Liver (tissue), 9 donors: ENCODE data around the gene SLC16A7. TPM values are rescaled to one million over a fixed set of nuclear protein-coding genes. Genes with fewer than 3 reads are reported as not detected.

Source experiments
- DNase-seq: peaks from one replicate; pipeline ENCODE4 v3.0.0-alpha.2; 2017; ENCODE audit warnings: low spot score
- H3K27ac ChIP-seq, 2 donors: one replicate each; pipeline ENCODE4 v1.7.0; 2013; ENCODE audit warnings: inconsistent platforms in 2 of 2, low read length in 2 of 2, control low read depth in 1 of 2, low read depth in 1 of 2, mild to moderate bottlenecking in 1 of 2
- H3K27me3 ChIP-seq, 4 donors: one replicate each; pipeline versions ENCODE4 v1.6.1 to v1.7.0; 2013; ENCODE audit warnings: low read length in 3 of 4, inconsistent platforms in 1 of 4, mild to moderate bottlenecking in 1 of 4, moderate library complexity in 1 of 4; ENCODE audit not compliant: control insufficient read depth in 4 of 4, insufficient read depth in 4 of 4
- H3K36me3 ChIP-seq, 4 donors: one replicate each; pipeline versions ENCODE4 v1.6.1 to v1.7.0; 2013; ENCODE audit warnings: low read length in 3 of 4, mild to moderate bottlenecking in 3 of 4, low read depth in 1 of 4, moderate library complexity in 1 of 4; ENCODE audit not compliant: control insufficient read depth in 4 of 4, insufficient read depth in 3 of 4
- H3K4me1 ChIP-seq, 4 donors: one replicate each; pipeline versions ENCODE4 v1.6.1 to v1.7.0; 2013; ENCODE audit warnings: low read length in 3 of 4, mild to moderate bottlenecking in 3 of 4, moderate library complexity in 1 of 4; ENCODE audit not compliant: control insufficient read depth in 4 of 4, insufficient read depth in 4 of 4
- H3K4me3 ChIP-seq, 3 donors: one replicate each; pipeline versions ENCODE4 v1.6.1 to v1.7.0; 2013; ENCODE audit warnings: low read length in 3 of 3, control low read depth in 1 of 3, low read depth in 1 of 3, mild to moderate bottlenecking in 1 of 3
- H3K9ac ChIP-seq, 2 donors: one replicate each; pipeline ENCODE4 v1.7.0; 2013; ENCODE audit warnings: low read length in 2 of 2, mild to moderate bottlenecking in 2 of 2, moderate library complexity in 2 of 2, control low read depth in 1 of 2, low read depth in 1 of 2
- H3K9me3 ChIP-seq, 4 donors: one replicate each; pipeline versions ENCODE4 v1.6.1 to v1.7.0; 2013; ENCODE audit warnings: low read length in 3 of 4; ENCODE audit not compliant: control insufficient read depth in 4 of 4
- EGR1 ChIP-seq, 2 donors: IDR thresholded peaks; 2 replicates each; pipeline ENCODE4 v1.6.1; 2016 to 2018; ENCODE audit warnings: antibody characterized with exemption in 2 of 2, low read depth in 2 of 2
- FOXA1 ChIP-seq: IDR thresholded peaks from 2 replicates; pipeline ENCODE4 v1.6.1; 2016; ENCODE audit warnings: antibody characterized with exemption
- FOXA2 ChIP-seq: IDR thresholded peaks from 2 replicates; pipeline ENCODE4 v1.6.1; 2016; ENCODE audit warnings: antibody characterized with exemption
- GABPA ChIP-seq, 2 donors: IDR thresholded peaks in 1 of 2; conservative IDR thresholded peaks in 1 of 2; 2 replicates each; pipeline ENCODE4 v1.6.1; 2016; ENCODE audit warnings: antibody characterized with exemption in 2 of 2, mild to moderate bottlenecking in 1 of 2, moderate library complexity in 1 of 2
- HNF4A ChIP-seq, 2 donors: conservative IDR thresholded peaks; 2 replicates each; pipeline ENCODE4 v1.6.1; 2016; ENCODE audit warnings: antibody characterized with exemption in 2 of 2, mild to moderate bottlenecking in 2 of 2
- JUND ChIP-seq, 2 donors: IDR thresholded peaks; 2 replicates each; pipeline ENCODE4 v1.6.1; 2016; ENCODE audit warnings: antibody characterized with exemption in 2 of 2
- NR2F2 ChIP-seq: IDR thresholded peaks from 2 replicates; pipeline ENCODE4 v1.6.1; 2016; ENCODE audit warnings: antibody characterized with exemption
- RAD21 ChIP-seq, 2 donors: IDR thresholded peaks; 2 replicates each; pipeline ENCODE4 v1.6.1; 2016; ENCODE audit warnings: antibody characterized with exemption in 2 of 2, mild to moderate bottlenecking in 2 of 2
- RXRA ChIP-seq, 2 donors: IDR thresholded peaks; 2 replicates each; pipeline ENCODE4 v1.6.1; 2017 to 2018; ENCODE audit warnings: antibody characterized with exemption in 2 of 2, mild to moderate bottlenecking in 1 of 2
- SP1 ChIP-seq: IDR thresholded peaks from 2 replicates; pipeline ENCODE4 v1.6.1; 2018; ENCODE audit warnings: antibody characterized with exemption, mild to moderate bottlenecking
- TAF1 ChIP-seq: conservative IDR thresholded peaks from 2 replicates; pipeline ENCODE4 v1.6.1; 2016; ENCODE audit warnings: antibody characterized with exemption, mild to moderate bottlenecking
- WGBS: extraction: QIAGEN DNeasy Blood & Tissue Kit; methylation state at CpG from one replicate; pipeline ENCODE4 v1.1.7; 2013; 5-methylcytosine and 5-hydroxymethylcytosine counted together
- polyA plus RNA-seq, 2 donors: library from polyadenylated mRNA; stranded (reverse) in 1 of 2; unstranded in 1 of 2; fragments of 200-250 nt in 1 of 2; fragments of >200 nt in 1 of 2; fragmentation: Nextera tagmentation in 1 of 2; extraction: Ambion mirVana in 1 of 2; gene quantifications; one replicate each; pipeline versions ENCODE4 v1.2.1 to v1.2.3, GENCODE V29; 2013 to 2015
- total RNA-seq, 2 donors: library from RNA; depleted of rRNA; stranded (reverse); fragments of >200 nt; gene quantifications; one replicate each; pipeline ENCODE4 v1.2.3, GENCODE V29; 2014
- TF ChIP-seq, protein P1 (sequence below): IDR thresholded peaks from 2 replicates; pipeline ENCODE4 v1.6.1; 2016; ENCODE audit warnings: antibody characterized with exemption
- TF ChIP-seq, protein P2 (sequence below): fragments of 150-350 bp; IDR thresholded peaks from 2 replicates; pipeline ENCODE4 v1.5.1; 2017; ENCODE audit warnings: improper control_type of control experiment, low read depth, low read length; ENCODE audit not compliant: missing input control
- TF ChIP-seq, protein P3 (sequence below): IDR thresholded peaks from 2 replicates; pipeline ENCODE4 v1.6.1; 2016; ENCODE audit warnings: antibody characterized with exemption
- TF ChIP-seq, protein P4 (sequence below): IDR thresholded peaks from 2 replicates; pipeline ENCODE4 v1.6.1; 2016; ENCODE audit warnings: antibody characterized with exemption, mild to moderate bottlenecking
- TF ChIP-seq, protein P5 (sequence below): IDR thresholded peaks from 2 replicates; pipeline ENCODE4 v1.6.1; 2016; ENCODE audit warnings: antibody characterized with exemption
- donor health status: healthy.
- donor health status: healthy.
- donor health status: healthy.
- donor health status: healthy.
- donor health status: healthy.

SLC16A7 gene
- total and polyA plus RNA-seq, 4 donors: 3.0 to 24.0 (median 12.1) TPM

DNA sequence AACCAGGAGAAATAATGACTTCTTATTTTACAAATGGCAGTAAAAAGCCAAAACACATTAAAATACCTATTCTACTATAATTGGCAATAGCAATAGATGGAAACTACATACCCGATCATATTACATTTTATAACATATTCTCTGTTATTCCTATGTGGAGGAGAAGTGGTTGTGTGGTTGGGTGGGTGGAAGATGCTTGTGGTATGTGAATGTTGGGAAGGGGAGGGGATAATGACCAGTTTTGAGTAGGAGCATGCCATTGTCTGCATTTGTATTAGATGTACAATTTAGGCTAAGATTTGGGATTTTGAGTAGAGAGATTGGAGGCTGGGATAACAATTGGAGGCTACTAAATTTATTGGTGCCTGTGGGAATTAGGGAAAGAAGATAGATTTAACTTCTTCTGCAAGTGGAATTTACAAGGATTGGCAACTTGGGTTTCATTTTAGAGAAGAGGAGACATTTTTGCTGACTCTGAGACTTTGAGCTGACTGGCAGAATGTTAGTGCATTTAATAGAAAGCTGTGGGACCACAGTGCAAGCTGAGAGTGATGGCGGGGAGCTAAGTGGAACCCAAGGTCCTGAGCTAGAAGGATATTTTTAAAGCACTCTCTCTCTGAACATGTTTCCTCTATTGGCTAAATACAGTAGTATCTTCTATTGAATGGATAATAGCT lies 65.2 kb downstream of the SLC16A7 start:
- H3K36me3 ChIP-seq: no peaks in the 10 kb centered on the region
- no peaks in the 10 kb centered on the region for H3K9me3 ChIP-seq
- H3K4me1 ChIP-seq: no peaks in the 10 kb centered on the region
- H3K9ac ChIP-seq: no peak overlapping the region
- H3K4me3 ChIP-seq: no peak overlapping the region
- TF ChIP-seq, protein P1, sequence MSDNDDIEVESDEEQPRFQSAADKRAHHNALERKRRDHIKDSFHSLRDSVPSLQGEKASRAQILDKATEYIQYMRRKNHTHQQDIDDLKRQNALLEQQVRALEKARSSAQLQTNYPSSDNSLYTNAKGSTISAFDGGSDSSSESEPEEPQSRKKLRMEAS: no peak
- TF ChIP-seq GABPA (IDR thresholded peaks at IDR 0.05 in 1 of 2, conservative IDR thresholded peaks at IDR 0.05 in 1 of 2): no peak
- TF ChIP-seq HNF4A (conservative IDR thresholded peaks at IDR 0.05): no peak
- TF ChIP-seq, protein P2, sequence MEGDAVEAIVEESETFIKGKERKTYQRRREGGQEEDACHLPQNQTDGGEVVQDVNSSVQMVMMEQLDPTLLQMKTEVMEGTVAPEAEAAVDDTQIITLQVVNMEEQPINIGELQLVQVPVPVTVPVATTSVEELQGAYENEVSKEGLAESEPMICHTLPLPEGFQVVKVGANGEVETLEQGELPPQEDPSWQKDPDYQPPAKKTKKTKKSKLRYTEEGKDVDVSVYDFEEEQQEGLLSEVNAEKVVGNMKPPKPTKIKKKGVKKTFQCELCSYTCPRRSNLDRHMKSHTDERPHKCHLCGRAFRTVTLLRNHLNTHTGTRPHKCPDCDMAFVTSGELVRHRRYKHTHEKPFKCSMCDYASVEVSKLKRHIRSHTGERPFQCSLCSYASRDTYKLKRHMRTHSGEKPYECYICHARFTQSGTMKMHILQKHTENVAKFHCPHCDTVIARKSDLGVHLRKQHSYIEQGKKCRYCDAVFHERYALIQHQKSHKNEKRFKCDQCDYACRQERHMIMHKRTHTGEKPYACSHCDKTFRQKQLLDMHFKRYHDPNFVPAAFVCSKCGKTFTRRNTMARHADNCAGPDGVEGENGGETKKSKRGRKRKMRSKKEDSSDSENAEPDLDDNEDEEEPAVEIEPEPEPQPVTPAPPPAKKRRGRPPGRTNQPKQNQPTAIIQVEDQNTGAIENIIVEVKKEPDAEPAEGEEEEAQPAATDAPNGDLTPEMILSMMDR: no peak
- no peak for TF ChIP-seq TAF1
- TF ChIP-seq EGR1 (IDR thresholded peaks at IDR 0.05; ENCODE audit: low read depth in 2 of 2): no peak
- no peak for TF ChIP-seq FOXA2
- TF ChIP-seq, protein P3, sequence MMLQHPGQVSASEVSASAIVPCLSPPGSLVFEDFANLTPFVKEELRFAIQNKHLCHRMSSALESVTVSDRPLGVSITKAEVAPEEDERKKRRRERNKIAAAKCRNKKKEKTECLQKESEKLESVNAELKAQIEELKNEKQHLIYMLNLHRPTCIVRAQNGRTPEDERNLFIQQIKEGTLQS: no peak
- no peak for TF ChIP-seq RXRA (IDR thresholded peaks at IDR 0.05)
- TF ChIP-seq SP1: no peak
- TF ChIP-seq RAD21 (IDR thresholded peaks at IDR 0.05): no peak
- TF ChIP-seq NR2F2: no peak
- no peak for TF ChIP-seq FOXA1
- TF ChIP-seq, protein P4, sequence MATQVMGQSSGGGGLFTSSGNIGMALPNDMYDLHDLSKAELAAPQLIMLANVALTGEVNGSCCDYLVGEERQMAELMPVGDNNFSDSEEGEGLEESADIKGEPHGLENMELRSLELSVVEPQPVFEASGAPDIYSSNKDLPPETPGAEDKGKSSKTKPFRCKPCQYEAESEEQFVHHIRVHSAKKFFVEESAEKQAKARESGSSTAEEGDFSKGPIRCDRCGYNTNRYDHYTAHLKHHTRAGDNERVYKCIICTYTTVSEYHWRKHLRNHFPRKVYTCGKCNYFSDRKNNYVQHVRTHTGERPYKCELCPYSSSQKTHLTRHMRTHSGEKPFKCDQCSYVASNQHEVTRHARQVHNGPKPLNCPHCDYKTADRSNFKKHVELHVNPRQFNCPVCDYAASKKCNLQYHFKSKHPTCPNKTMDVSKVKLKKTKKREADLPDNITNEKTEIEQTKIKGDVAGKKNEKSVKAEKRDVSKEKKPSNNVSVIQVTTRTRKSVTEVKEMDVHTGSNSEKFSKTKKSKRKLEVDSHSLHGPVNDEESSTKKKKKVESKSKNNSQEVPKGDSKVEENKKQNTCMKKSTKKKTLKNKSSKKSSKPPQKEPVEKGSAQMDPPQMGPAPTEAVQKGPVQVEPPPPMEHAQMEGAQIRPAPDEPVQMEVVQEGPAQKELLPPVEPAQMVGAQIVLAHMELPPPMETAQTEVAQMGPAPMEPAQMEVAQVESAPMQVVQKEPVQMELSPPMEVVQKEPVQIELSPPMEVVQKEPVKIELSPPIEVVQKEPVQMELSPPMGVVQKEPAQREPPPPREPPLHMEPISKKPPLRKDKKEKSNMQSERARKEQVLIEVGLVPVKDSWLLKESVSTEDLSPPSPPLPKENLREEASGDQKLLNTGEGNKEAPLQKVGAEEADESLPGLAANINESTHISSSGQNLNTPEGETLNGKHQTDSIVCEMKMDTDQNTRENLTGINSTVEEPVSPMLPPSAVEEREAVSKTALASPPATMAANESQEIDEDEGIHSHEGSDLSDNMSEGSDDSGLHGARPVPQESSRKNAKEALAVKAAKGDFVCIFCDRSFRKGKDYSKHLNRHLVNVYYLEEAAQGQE: no peak
- no peak overlapping the region for H3K27ac ChIP-seq
- over 99% methylated on average over 2 of the region's 2 CpGs for WGBS
- no peaks in the 10 kb centered on the region for H3K27me3 ChIP-seq
- no peak for DNase-seq

DNA sequence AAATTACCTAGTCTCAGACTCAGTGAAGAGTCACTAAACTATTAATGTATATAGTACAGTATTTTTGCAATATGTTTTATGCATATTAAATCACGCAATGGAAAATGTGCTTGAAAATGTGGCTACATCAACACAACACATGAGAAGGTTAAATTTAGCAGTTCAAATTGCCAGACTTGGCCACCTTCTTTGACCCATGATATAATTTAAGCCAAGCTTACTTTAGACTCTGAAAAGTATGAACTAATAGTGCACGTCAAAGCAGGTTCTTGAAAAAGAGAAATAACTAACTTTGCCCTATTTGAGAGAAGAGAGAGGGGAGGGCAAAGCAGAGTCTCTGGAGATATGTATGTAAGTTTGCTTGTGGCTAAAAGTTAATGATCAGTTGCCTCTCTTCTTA lies 68.7 kb downstream of the SLC16A7 start:
- Histone ChIP-seq H3K27ac (no peak overlapping the region), H3K9ac (no peak overlapping the region), H3K9me3 (peaks cover 0 to 4% (median 0%) of the 10 kb centered on the region in 4 donors), H3K36me3 (no peaks in the 10 kb centered on the region), H3K4me3 (no peak overlapping the region), H3K4me1 (no peaks in the 10 kb centered on the region), H3K27me3 (no peaks in the 10 kb centered on the region)
- 82% methylated on average over 2 of the region's 2 CpGs for WGBS
- no peak for TF ChIP-seq FOXA1
- TF ChIP-seq, protein P5, sequence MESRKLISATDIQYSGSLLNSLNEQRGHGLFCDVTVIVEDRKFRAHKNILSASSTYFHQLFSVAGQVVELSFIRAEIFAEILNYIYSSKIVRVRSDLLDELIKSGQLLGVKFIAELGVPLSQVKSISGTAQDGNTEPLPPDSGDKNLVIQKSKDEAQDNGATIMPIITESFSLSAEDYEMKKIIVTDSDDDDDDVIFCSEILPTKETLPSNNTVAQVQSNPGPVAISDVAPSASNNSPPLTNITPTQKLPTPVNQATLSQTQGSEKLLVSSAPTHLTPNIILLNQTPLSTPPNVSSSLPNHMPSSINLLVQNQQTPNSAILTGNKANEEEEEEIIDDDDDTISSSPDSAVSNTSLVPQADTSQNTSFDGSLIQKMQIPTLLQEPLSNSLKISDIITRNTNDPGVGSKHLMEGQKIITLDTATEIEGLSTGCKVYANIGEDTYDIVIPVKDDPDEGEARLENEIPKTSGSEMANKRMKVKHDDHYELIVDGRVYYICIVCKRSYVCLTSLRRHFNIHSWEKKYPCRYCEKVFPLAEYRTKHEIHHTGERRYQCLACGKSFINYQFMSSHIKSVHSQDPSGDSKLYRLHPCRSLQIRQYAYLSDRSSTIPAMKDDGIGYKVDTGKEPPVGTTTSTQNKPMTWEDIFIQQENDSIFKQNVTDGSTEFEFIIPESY: no peak
- TF ChIP-seq JUND (IDR thresholded peaks at IDR 0.05): no peak
- TF ChIP-seq SP1: no peak
- no peak for DNase-seq
